Iris pigment epithelial cell (primary cell): ENCODE results near the gene KIFAP3.
"Not testable (repeated sequence)": the region's sequence is repeated elsewhere in the genome, so short reads cannot be mapped to it uniquely, and the experiment has no call there.

ENCODE experiments used
- DNase-seq: peaks from one replicate; pipeline ENCODE4 v3.0.0-alpha.2; 2011; ENCODE audit warnings: low read depth

The KIFAP3 gene

GRCh38 chr1:169886931-169887330, 187.6 kb downstream of the KIFAP3 start:
- peak; percentile 40 for DNase-seq

GRCh38 chr1:169886422-169886821, 188.1 kb downstream of the KIFAP3 start:
- no peak for DNase-seq

GRCh38 chr1:169885207-169885606, 189.3 kb downstream of the KIFAP3 start:
- DNase-seq: peak; percentile 36

GRCh38 chr1:169884634-169885033, 189.9 kb downstream of the KIFAP3 start:
- DNase-seq: peak; percentile 43

- no peak for DNase-seq
Measured at GRCh38 chr1:169882039-169882511, 192.4 kb downstream of the KIFAP3 start.

- peak; percentile 50 for DNase-seq
Measured at GRCh38 chr1:169879034-169879840, 195.3 kb downstream of the KIFAP3 start.

GRCh38 chr1:169878498-169878897, 196.0 kb downstream of the KIFAP3 start:
- no peak for DNase-seq

GRCh38 chr1:169877800-169878491, 196.5 kb downstream of the KIFAP3 start:
- DNase-seq: peak; percentile 82

GRCh38 chr1:169874229-169874628, 200.3 kb downstream of the KIFAP3 start:
- DNase-seq: peak; percentile 80

GRCh38 chr1:169873582-169874199, 200.8 kb downstream of the KIFAP3 start:
- no peak for DNase-seq

GRCh38 chr1:169872906-169873305, 201.6 kb downstream of the KIFAP3 start:
- peak; percentile 39 for DNase-seq

- not testable (repeated sequence) for DNase-seq
Measured at GRCh38 chr1:169871988-169872387, 202.5 kb downstream of the KIFAP3 start.
